OCI-M1 (cell line): ENCODE results near the gene TFG.

Experiments used
- DNase-seq: peaks from one replicate; lab custom pipeline; 2025; lab: John Stamatoyannopoulos, UW

Gene TFG

GRCh38 chr3:100756441-100756840, 47.1 kb downstream of the TFG start:
- no peak for DNase-seq

DNA sequence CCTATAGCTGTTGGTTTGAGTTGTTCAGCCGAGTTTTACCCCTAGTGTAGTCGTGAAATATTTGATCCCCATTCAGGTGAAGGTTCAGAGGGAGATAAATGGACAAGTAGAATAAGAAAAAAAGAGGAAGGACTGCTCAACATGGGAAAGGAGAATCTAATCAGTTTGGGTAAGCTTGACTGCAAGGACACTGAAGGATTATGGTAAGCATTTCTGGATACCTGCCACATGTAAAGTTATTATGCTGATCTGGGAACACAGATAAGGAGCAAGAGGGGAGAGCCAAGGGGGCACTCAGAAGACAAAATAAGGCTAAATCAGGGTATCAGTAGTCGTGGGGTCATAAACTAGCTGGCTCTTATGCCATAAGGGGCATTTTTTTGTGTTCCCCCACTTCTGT, 49.9 kb downstream of the TFG start:
- DNase-seq = peak; percentile 80

- DNase-seq = no peak
These were observed 50.7 kb downstream of the TFG start for GRCh38 chr3:100759950-100760349.

DNA sequence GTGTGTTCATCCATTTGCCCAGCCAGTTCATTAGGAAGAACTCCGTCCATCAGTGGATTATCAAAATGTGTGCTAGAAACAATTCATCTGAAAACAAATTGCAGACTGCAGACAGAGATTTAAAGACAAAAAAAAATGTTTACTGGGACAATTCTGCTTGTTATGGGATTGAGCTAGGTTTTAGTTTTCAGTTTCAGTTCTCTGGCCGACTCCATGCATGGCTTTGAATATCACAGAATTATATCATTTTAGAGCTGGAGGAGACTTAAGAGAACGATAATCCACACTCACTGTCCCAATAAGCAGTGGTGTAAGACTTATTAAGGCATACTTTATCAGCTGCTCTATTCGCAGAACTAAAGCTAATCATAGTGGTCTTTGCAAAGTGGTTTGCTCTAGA, 51.1 kb downstream of the TFG start:
- DNase-seq = no peak

GRCh38 chr3:100761211-100761942, 52.1 kb downstream of the TFG start:
- DNase-seq = peak; percentile 35

- DNase-seq = no peak
These were observed 52.7 kb downstream of the TFG start for GRCh38 chr3:100761951-100762350.

DNA sequence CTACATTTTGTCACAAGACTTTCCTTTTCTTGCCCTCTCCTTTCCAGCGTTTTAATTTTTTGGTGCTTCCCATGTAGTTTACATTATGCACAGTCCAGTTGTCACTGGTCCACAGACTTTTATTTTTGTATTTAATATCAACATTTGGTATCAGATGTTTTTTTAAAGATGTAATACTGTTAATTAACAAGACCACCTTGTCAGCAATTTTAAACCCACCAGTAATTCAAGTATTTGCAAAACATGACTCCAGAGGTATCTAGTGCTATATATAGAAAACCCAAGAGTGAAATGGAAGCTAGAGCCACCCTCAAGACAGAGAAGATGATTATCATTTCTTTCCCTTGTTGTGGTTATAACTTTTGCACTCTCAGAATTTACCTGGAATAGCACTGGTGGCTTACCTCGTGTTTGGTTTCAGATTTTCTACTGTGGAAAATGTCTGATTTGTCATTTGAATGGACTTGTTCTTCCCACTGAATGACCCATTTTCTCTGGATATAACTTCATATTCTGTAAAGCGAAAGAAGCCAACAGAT, 56.2 kb downstream of the TFG start:
- no peak for DNase-seq

GRCh38 chr3:100766069-100766468, 56.8 kb downstream of the TFG start:
- DNase-seq = no peak

DNA sequence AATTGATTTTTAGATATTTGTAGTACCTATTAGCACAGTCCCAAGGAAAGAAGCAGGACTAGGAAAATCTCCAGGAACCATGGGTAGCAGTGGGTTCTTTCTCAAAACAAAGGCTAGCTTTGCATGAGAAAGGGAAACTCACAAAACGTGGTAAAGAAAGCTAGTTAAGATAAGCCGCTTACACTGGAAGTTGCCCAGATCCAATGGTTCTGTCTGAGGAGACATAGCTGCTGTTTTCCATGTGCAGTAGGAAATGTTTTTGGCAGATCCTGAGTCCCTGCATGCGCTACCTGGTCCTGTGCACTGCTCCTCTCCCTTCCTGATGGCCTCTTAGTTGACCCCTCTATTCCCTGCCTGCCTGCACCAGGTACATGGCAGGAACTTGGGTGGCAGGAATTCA, 60.4 kb downstream of the TFG start:
- DNase-seq = no peak

- DNase-seq = no peak
These were observed 65.9 kb downstream of the TFG start for GRCh38 chr3:100775226-100775625.

DNA sequence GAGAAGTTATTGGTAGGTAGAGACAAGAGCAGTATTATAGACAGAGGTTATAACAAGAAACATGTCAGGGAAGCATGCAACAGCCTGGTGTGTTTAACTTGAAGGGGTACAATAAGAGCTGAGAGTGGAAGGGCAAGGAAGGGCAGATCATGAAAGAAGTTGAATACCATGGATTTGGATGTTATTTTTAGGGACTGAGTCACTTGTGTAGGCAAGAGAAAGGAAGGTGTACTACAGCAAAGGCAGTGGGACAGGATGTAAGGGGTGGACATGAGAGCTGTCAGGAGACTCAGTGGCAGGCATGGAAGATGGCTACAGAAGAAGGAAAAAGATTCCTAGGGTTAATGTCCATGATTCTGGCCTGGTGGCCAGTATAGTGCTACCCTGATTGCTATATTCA, 66.4 kb downstream of the TFG start:
- DNase-seq = no peak

GRCh38 chr3:100776097-100776729, 66.9 kb downstream of the TFG start:
- no peak for DNase-seq

GRCh38 chr3:100776746-100777145, 67.5 kb downstream of the TFG start:
- no peak for DNase-seq

DNA sequence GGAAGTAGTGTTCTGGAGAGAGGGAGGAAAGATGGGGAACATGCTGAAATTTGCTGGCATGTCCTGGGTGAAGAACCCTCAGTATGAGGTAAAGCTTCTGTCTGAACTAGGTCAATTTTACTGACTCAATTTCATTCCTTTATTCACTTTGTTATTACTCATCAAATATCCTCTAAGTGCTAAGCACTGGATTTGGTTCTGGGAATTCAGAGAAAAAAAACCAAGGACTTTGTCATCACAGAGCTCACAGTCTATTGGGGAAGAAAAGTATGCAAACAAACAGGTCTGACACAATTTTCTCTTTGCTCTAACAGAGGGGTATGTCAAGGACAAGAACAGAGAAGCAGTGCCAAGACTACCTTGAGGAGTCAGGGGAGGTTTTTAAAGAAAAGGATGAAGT, 68.0 kb downstream of the TFG start:
- no peak for DNase-seq

- no peak for DNase-seq
These were observed 70.2 kb downstream of the TFG start for GRCh38 chr3:100779480-100779879.

GRCh38 chr3:100780071-100780622, 70.9 kb downstream of the TFG start:
- DNase-seq = no peak

DNA sequence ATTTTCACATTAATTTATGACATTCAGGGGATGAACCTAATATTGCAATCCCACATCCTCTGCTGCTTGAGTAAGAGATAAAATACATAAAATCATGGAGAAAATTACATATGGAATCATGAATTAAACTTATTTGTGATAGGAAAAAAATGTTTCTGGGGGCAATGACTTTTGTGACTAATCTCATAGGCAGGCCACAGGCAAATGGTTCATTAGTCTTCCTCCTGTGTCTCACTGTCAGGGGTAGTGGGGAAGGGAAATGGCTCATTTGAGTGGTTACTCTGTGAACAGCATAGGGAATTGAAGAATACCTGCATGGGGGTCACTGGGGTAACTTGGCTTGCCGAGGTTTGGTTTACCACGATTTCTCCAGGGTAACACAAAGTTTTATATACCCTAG, 72.0 kb downstream of the TFG start:
- DNase-seq = no peak

- DNase-seq = no peak
These were observed 73.1 kb downstream of the TFG start for GRCh38 chr3:100782348-100782747.

GRCh38 chr3:100782906-100783305, 73.6 kb downstream of the TFG start:
- DNase-seq = no peak

DNA sequence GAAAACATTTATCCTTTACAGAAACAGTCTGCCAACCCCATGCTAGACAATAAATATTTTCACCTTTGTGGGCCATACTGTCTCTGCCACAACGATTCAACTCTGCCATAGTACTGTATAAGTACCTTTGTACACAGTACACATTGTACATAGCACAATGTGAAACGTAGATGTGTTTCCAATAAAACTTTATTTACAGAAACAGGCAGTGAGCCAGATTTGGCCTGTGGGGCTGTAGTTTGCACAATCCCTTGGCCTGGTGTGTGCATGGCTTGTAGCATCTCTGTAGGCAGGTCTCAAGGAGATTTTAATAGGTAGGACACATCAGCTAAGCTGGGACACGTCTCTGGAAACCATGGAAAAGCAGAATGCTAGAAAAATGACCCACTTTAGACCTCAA, 74.3 kb downstream of the TFG start:
- no peak for DNase-seq

GRCh38 chr3:100789579-100789978, 80.3 kb downstream of the TFG start:
- no peak for DNase-seq

GRCh38 chr3:100796556-100796955, 87.3 kb downstream of the TFG start:
- DNase-seq = peak; percentile 79

DNA sequence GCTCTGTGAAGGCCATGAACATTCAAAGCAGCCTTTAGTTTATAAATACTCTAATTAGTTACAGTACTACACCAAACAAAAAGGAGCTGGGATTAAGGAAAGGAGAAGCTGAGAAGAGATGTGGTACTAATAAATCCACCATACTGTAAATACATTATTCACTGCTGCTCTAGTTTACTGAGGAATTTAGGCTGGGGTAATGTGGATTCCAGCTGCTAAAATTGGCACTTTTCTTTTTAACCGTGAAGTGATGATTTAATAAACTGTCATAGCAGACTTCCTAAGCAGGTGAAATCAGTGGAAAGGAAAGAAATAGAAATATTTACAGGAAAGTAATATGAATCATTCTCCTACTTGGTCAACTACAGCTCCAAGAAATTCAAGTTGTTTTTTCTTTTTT, 88.7 kb downstream of the TFG start:
- no peak for DNase-seq
